T-cell (primary cell): ENCODE data around the gene DHRSX. TPM values are rescaled to one million over a fixed set of nuclear protein-coding genes. Genes with fewer than 3 reads are reported as not detected.

ENCODE experiments used
- ATAC-seq, 4 experiments: fragments of 200-7000 bp in 3 of 4; fragments of 150-1000 bp in 1 of 4; cut with Tn5 transposase; replicated peaks in 1 of 4; 1 replicate in 3 of 4; 2 replicates in 1 of 4; pipeline ENCODE4 v1.10.0; 2021; ENCODE audit warnings: moderate library complexity in 3 of 4, mild to moderate bottlenecking in 2 of 4, moderate number of reproducible peaks in 1 of 4
- CTCF ChIA-PET, 2 donors: fragments of 300-600 bp; sonication (Branson Sonifier 250); formaldehyde crosslinking; loops; one replicate each; lab custom pipeline; 2022; ENCODE audit warnings: antibody characterized with exemption in 2 of 2; lab: Charles Lee
- POLR2A ChIA-PET, 2 donors: fragments of 300-600 bp; sonication (Branson Sonifier 250); formaldehyde crosslinking; loops; one replicate each; lab custom pipeline; 2022; ENCODE audit warnings: antibody characterized with exemption in 2 of 2; lab: Charles Lee
- DNase-seq, 35 experiments: peaks; one replicate each; pipeline versions ENCODE4 v3.0.0 to v3.0.0-alpha.2; 2013 to 2023
- H3K27ac ChIP-seq: one replicate; pipeline ENCODE4 v1.5.1; 2013; ENCODE audit warnings: low read length
- H3K27me3 ChIP-seq, 2 experiments: replicated peaks in 1 of 2; 1 replicate in 1 of 2; 2 replicates in 1 of 2; pipeline versions ENCODE4 v1.6.1 to v1.7.0; 2013; ENCODE audit warnings: low read length in 1 of 2, mixed read lengths in 1 of 2; ENCODE audit not compliant: control insufficient read depth in 2 of 2, insufficient read depth in 2 of 2; ENCODE audit errors: extremely low read depth in 1 of 2
- H3K36me3 ChIP-seq, 2 donors: 1 replicate in 1 of 2; 2 replicates in 1 of 2; pipeline versions ENCODE4 v1.6.1 to v1.7.0; 2013; ENCODE audit warnings: low read length in 1 of 2; ENCODE audit not compliant: control insufficient read depth in 2 of 2, insufficient read depth in 1 of 2; ENCODE audit errors: extremely low read depth in 1 of 2
- H3K4me1 ChIP-seq, 2 experiments: 1 replicate in 1 of 2; 2 replicates in 1 of 2; pipeline versions ENCODE4 v1.6.1 to v1.7.0; 2013; ENCODE audit warnings: low read length in 2 of 2, mixed read lengths in 1 of 2; ENCODE audit not compliant: insufficient read depth in 2 of 2, control insufficient read depth in 1 of 2; ENCODE audit errors: extremely low read depth in 1 of 2
- H3K4me3 ChIP-seq, 2 donors: 1 replicate in 1 of 2; 2 replicates in 1 of 2; pipeline versions ENCODE4 v1.5.1 to v1.7.0; 2013; ENCODE audit warnings: mild to moderate bottlenecking in 2 of 2, low read length in 1 of 2, moderate library complexity in 1 of 2; ENCODE audit not compliant: control insufficient read depth in 1 of 2; ENCODE audit errors: extremely low read depth in 1 of 2
- H3K9me3 ChIP-seq: 2 replicates; pipeline ENCODE4 v1.7.0; 2013
- H3K27ac Mint-ChIP-seq, 2 donors: one replicate each; pipeline ENCODE4 v1.8.0; 2020 to 2021; ENCODE audit warnings: mild to moderate bottlenecking in 2 of 2, mixed read lengths in 2 of 2
- H3K27me3 Mint-ChIP-seq, 2 donors: one replicate each; pipeline ENCODE4 v1.8.0; 2021 to 2022; ENCODE audit warnings: mixed read lengths in 2 of 2
- H3K36me3 Mint-ChIP-seq: one replicate; pipeline ENCODE4 v1.8.0; 2021; ENCODE audit warnings: mixed read lengths
- H3K4me1 Mint-ChIP-seq, 3 donors: one replicate each; pipeline ENCODE4 v1.8.0; 2020 to 2022; ENCODE audit warnings: mixed read lengths in 3 of 3, mild to moderate bottlenecking in 1 of 3
- H3K4me3 Mint-ChIP-seq, 3 donors: one replicate each; pipeline ENCODE4 v1.8.0; 2020 to 2022; ENCODE audit warnings: mild to moderate bottlenecking in 3 of 3, mixed read lengths in 3 of 3, moderate library complexity in 3 of 3
- H3K9me3 Mint-ChIP-seq, 3 donors: one replicate each; pipeline ENCODE4 v1.8.0; 2020 to 2022; ENCODE audit warnings: mixed read lengths in 3 of 3
- WGBS: methylation state at CpG from one replicate; pipeline ENCODE4 v1.1.5; 2013; ENCODE audit warnings: missing lambda C conversion rate; ENCODE audit not compliant: insufficient coverage; 5-methylcytosine and 5-hydroxymethylcytosine counted together
- total RNA-seq, 35 experiments: library from RNA in 6 of 35; stranded (reverse) in 6 of 35; fragments of 120-200 nt in 1 of 35; gene quantifications; one replicate each; pipeline versions ENCODE4 v1.2.1 to v1.2.4 and lab custom pipeline; 2013 to 2026

DHRSX gene
- total RNA-seq (10 to 100 TPM; 13.2 to 20.0 (median 15.9) TPM), total RNA-seq (lab: John Stamatoyannopoulos, UW) (3.2 to 18.8 (median 7.7) reads per million in 29 experiments)
- 8.8 TPM for total RNA-seq (2013)

DNA sequence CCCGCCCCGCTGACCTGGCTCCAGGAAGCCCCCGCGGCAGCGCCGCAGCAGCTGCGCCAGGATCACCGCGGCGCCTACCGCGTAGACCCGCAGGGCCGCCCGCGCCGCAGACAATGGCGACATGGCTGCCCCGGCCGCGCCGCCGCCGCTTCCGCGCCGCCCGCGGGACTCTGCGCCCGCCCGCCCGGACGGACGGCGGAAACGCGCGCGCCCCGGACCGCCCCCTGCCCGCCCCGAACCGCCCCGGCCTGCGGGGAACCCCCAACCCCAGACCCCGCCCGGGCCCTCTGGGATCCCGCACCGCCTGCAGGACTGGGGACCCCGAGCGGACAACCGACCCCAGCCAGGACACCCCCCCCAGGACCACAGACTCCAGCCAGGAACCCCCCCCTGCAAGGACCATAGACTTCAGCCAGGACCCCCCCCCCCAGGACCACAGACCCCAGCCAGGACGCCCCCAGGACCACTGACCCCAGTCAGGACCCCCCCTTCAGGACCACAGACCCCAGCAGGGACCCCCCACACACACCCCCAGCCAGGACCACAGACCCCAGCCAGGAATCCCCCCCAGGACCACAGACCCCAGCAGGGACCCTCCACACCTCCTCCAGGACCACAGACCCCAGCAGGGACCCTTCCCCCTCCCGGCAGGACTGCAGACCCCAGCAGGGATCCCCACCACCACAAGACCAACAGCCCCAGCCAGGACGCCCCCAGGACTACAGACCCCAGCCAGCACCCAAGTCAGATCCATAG lies at the start of gene DHRSX, which contains the start of gene ZBED1:
DHRSX (minus strand) TSS at position 174 of the 756 bp plus-strand sequence; CDS start at position 123, 51 bp downstream.
ZBED1 (minus strand) TSS at position 174 of the 756 bp plus-strand sequence. CDS start 10,257 bp downstream, outside the sequence.
- POLR2A ChIA-PET = no interaction called here
- Histone ChIP-seq H3K27ac (peak within 1 kb of the TSS; percentile 69), H3K27me3 (no peaks in the 10 kb centered on the region), H3K36me3 (no peaks in the 10 kb centered on the region), H3K4me1 (peaks cover 6 to 30% of the 10 kb centered on the region in 2 experiments), H3K4me3 (peak within 1 kb of the TSS; percentile 60 to 66), H3K9me3 (no peaks in the 10 kb centered on the region)
- Mint-ChIP-seq H3K9me3 (no peaks in the 10 kb centered on the region), H3K27ac (peak within 1 kb of the TSS; percentile 85 to 89), H3K4me1 (peaks cover 25 to 34% (median 27%) of the 10 kb centered on the region in 3 donors), H3K27me3 (no peaks in the 10 kb centered on the region), H3K4me3 (peak within 1 kb of the TSS; percentile 81 to 85 (median 82)), H3K36me3 (no peaks in the 10 kb centered on the region)
- DNase-seq = peak in 33 of 35 experiments; percentile 8 to 67 (median 31)
- CTCF ChIA-PET = no interaction called here
- ATAC-seq = peak; percentile 74 to 81 (median 78)
- WGBS = 6% methylated on average over 32 of the region's 57 CpGs

DNA sequence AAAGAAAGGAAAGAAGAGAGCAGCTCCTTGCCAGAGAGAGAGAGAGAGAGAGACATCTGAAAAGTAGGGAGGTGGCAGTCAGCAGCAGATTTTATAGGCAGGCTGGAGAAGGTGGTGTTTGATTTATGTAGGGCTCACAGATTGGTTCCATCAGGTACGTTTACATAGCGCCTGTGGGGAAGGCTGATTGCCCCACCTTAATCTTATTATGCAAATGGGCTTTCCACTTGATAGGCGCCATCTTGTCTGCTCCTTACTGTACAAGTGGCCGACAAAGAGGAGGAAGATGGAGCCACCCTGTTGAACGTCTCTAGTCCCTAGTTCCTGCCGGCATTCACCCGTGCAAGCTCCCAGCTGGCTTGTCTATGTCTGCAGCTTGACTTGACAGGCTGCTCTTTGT lies 49.1 kb upstream of the DHRSX start:
- Mint-ChIP-seq H3K9me3 (peaks cover 3 to 8% (median 7%) of the 10 kb centered on the region in 3 donors), H3K27ac (no peak overlapping the region), H3K36me3 (no peaks in the 10 kb centered on the region), H3K27me3 (peaks cover 23 to 30% of the 10 kb centered on the region in 2 donors), H3K4me1 (peaks cover 0 to 6% (median 0%) of the 10 kb centered on the region in 3 donors), H3K4me3 (no peak overlapping the region)
- DNase-seq (no peak), ATAC-seq (no peak)
- Histone ChIP-seq H3K9me3 (no peaks in the 10 kb centered on the region), H3K4me3 (no peak overlapping the region), H3K27me3 (peaks cover 0 to 13% of the 10 kb centered on the region in 2 experiments), H3K27ac (no peak overlapping the region), H3K4me1 (no peaks in the 10 kb centered on the region), H3K36me3 (no peaks in the 10 kb centered on the region)
- POLR2A ChIA-PET = no interaction called here
- WGBS = 86% methylated on average over 3 of the region's 7 CpGs
- CTCF ChIA-PET = no interaction called here

- Mint-ChIP-seq H3K27ac (no peak overlapping the region), H3K9me3 (peaks cover 3 to 8% (median 7%) of the 10 kb centered on the region in 3 donors), H3K4me1 (peaks cover 0 to 6% (median 0%) of the 10 kb centered on the region in 3 donors), H3K4me3 (no peak overlapping the region), H3K27me3 (peaks cover 24 to 25% of the 10 kb centered on the region in 2 donors), H3K36me3 (no peaks in the 10 kb centered on the region)
- Histone ChIP-seq H3K9me3 (no peaks in the 10 kb centered on the region), H3K4me1 (no peaks in the 10 kb centered on the region), H3K27ac (no peak overlapping the region), H3K36me3 (no peaks in the 10 kb centered on the region), H3K4me3 (no peak overlapping the region), H3K27me3 (peaks cover 0 to 16% of the 10 kb centered on the region in 2 experiments)
- DNase-seq = no peak
- CTCF ChIA-PET = no interaction called here
- POLR2A ChIA-PET = no interaction called here
- 90% methylated on average over 4 of the region's 11 CpGs for WGBS
- ATAC-seq = no peak
Measured at GRCh38 chrX:2548711-2549423, 48.1 kb upstream of the DHRSX start.

DNA sequence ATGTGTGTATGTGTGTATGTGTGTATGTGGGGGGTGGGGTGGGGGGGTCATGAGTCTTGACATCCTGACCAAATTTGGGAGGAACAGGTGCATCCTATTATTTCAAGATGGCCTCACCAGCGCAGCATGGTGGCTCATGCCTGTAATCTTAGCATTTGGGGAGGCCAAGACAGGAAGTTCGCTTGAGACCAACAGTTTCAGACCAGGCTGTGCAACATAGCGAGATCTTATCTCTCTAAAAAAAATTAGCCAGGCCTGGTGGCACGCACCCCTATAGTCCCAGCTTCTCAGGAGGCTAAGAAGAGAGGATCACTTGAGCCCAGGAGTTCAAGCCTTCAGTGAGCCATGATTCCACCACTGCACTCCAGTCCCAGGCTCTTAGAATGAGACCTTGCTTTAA lies 47.0 kb upstream of the DHRSX start:
- no peaks in the 10 kb centered on the region for H3K36me3 ChIP-seq
- Mint-ChIP-seq H3K36me3 (no peaks in the 10 kb centered on the region), H3K4me3 (no peak overlapping the region), H3K4me1 (peaks cover 0 to 6% (median 0%) of the 10 kb centered on the region in 3 donors), H3K27ac (no peak overlapping the region), H3K9me3 (peaks cover 3 to 8% (median 7%) of the 10 kb centered on the region in 3 donors), H3K27me3 (peaks cover 23 to 24% of the 10 kb centered on the region in 2 donors)
- ChIA-PET CTCF (no interaction called here), POLR2A (no interaction called here)
- H3K27me3 ChIP-seq = peaks cover 0 to 12% of the 10 kb centered on the region in 2 experiments
- H3K4me3 ChIP-seq = no peak overlapping the region
- ATAC-seq = no peak
- H3K27ac ChIP-seq = no peak overlapping the region
- WGBS = 100% methylated on average over 1 of the region's 4 CpGs
- no peaks in the 10 kb centered on the region for H3K4me1 ChIP-seq
- no peaks in the 10 kb centered on the region for H3K9me3 ChIP-seq
- DNase-seq = no peak

- Mint-ChIP-seq H3K27ac (no peak overlapping the region), H3K4me3 (no peak overlapping the region), H3K9me3 (peaks cover 3 to 8% (median 7%) of the 10 kb centered on the region in 3 donors), H3K27me3 (peaks cover 25 to 28% of the 10 kb centered on the region in 2 donors), H3K36me3 (no peaks in the 10 kb centered on the region), H3K4me1 (peaks cover 0 to 6% (median 0%) of the 10 kb centered on the region in 3 donors)
- Histone ChIP-seq H3K4me1 (no peaks in the 10 kb centered on the region), H3K4me3 (no peak overlapping the region), H3K36me3 (no peaks in the 10 kb centered on the region), H3K27ac (no peak overlapping the region), H3K9me3 (no peaks in the 10 kb centered on the region), H3K27me3 (peaks cover 0 to 9% of the 10 kb centered on the region in 2 experiments)
- POLR2A ChIA-PET = no interaction called here
- ATAC-seq (no peak), DNase-seq (no peak)
- CTCF ChIA-PET = no interaction called here
- 43% methylated on average over 1 of the region's 1 CpG for WGBS
Measured at GRCh38 chrX:2546496-2546895, 45.7 kb upstream of the DHRSX start.

GRCh38 chrX:2545144-2545543 lies 44.4 kb upstream of the DHRSX start:
- no peak overlapping the region for H3K4me3 Mint-ChIP-seq
- CTCF ChIA-PET = no interaction called here

More at GRCh38 chrX:2545144-2545543, 44.4 kb upstream of the DHRSX start:
- no peak for DNase-seq
- Mint-ChIP-seq H3K9me3 (peaks cover 3 to 8% (median 7%) of the 10 kb centered on the region in 3 donors), H3K27ac (no peak overlapping the region), H3K36me3 (no peaks in the 10 kb centered on the region), H3K27me3 (peaks cover 22 to 23% of the 10 kb centered on the region in 2 donors), H3K4me1 (peaks cover 0 to 6% (median 0%) of the 10 kb centered on the region in 3 donors)
- WGBS = no CpG with 5 or more reads among the region's 1 CpG
- Histone ChIP-seq H3K9me3 (no peaks in the 10 kb centered on the region), H3K4me3 (no peak overlapping the region), H3K4me1 (no peaks in the 10 kb centered on the region), H3K36me3 (no peaks in the 10 kb centered on the region), H3K27ac (no peak overlapping the region), H3K27me3 (peaks cover 0 to 6% of the 10 kb centered on the region in 2 experiments)
- POLR2A ChIA-PET = no interaction called here
- ATAC-seq = no peak
